Measurements from ENCODE around the gene UBA5. TPM values are rescaled to one million over a fixed set of nuclear protein-coding genes. Genes with fewer than 3 reads are reported as not detected.
A peak's percentile ranks its signal among the peaks of the same experiment; 100 is the strongest.

The UBA5 gene
- total and polyA plus RNA-seq, 4 donors = 15.3 to 51.9 (median 36.0) TPM

DNA sequence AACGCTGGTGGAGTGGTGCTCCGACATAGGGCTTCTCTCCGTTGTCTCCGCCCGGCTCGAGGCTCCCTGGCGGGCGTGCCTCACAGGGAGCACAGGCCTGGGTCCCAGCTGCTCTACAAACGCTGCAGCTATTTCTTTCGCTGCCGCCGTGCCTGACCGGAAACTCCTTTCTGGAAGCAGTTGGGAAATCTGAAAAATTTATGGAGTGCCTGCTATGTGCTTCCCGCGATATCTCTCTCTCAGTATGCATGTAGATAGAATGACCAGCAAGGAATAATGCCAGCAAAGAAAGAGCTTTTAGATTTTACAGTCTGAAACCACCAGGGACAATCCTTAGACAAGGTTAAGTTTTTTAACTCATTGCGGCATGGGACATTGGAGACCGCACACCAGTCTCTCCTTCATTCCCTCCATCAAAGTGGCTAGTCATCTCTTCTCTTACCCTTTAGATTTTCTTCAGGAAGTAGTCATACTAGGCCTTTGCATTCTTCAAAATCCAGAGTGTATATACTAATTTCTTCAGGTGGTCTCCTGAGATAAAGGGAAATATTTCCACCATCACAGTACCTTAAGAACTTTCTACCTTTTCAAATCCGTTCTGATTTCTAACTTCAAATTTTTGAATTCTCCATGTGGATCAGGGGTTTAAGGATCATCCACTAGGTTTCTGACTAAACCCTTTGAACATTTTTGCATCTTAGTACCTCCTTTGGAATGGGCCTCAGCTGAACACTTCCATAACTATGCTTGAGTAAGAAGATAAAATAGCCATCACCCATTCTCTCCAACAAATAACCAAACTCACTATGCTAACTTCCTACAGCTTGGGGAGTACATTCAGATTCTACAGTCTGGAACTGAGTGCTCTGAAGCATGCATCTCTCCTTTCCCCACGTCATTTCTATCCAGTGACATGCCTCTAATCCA, 63.2 kb downstream of the UBA5 start:
- peak overlapping the region; percentile 67 to 79 for H3K27ac ChIP-seq (ENCODE audit: low read depth in 1 of 2, low read length in 2 of 2)
- peaks cover 7 to 24% (median 11%) of the 10 kb centered on the region in 4 donors for H3K4me1 ChIP-seq (ENCODE audit: control insufficient read depth in 4 of 4, insufficient read depth in 4 of 4, low read length in 3 of 4)

GRCh38 chr3:132726341-132726823, 66.3 kb downstream of the UBA5 start:
- Histone ChIP-seq H3K4me1 (ENCODE audit: control insufficient read depth in 4 of 4, insufficient read depth in 4 of 4, low read length in 3 of 4) (peaks cover under 1 to 10% (median 5%) of the 10 kb centered on the region in 4 donors), H3K36me3 (ENCODE audit: control insufficient read depth in 4 of 4, insufficient read depth in 3 of 4, low read depth in 1 of 4, low read length in 3 of 4) (no peaks in the 10 kb centered on the region), H3K4me3 (ENCODE audit: low read depth in 1 of 3, low read length in 3 of 3) (no peak overlapping the region), H3K9me3 (ENCODE audit: control insufficient read depth in 4 of 4, low read length in 3 of 4) (no peaks in the 10 kb centered on the region), H3K9ac (ENCODE audit: low read depth in 1 of 2, low read length in 2 of 2) (no peak overlapping the region), H3K27ac (ENCODE audit: low read depth in 1 of 2, low read length in 2 of 2) (no peak overlapping the region), H3K27me3 (ENCODE audit: control insufficient read depth in 4 of 4, insufficient read depth in 4 of 4, low read length in 3 of 4) (no peaks in the 10 kb centered on the region)
- WGBS = 13% methylated on average over 2 of the region's 2 CpGs
- DNase-seq (ENCODE audit: low spot score) = no peak
- TF ChIP-seq JUND (IDR thresholded peaks at IDR 0.05) (no peak), FOXA1 (IDR thresholded peaks at IDR 0.05) (no peak), RAD21 (IDR thresholded peaks at IDR 0.05) (peak; percentile 81 to 83), EGR1 (IDR thresholded peaks at IDR 0.05; ENCODE audit: low read depth in 2 of 2) (no peak), ATF3 (IDR thresholded peaks at IDR 0.05) (no peak), YY1 (IDR thresholded peaks at IDR 0.05) (no peak), FOXA2 (IDR thresholded peaks at IDR 0.05) (no peak), RXRA (IDR thresholded peaks at IDR 0.05) (no peak), HNF4G (IDR thresholded peaks at IDR 0.05) (no peak), CTCF (IDR thresholded peaks at IDR 0.05; ENCODE audit: low read depth, low read length, missing input control) (peak; percentile 78)

More for the DNA sequence above, 63.2 kb downstream of the UBA5 start:
- peak overlapping the region in 1 of 2 donors; percentile 74 for H3K9ac ChIP-seq (ENCODE audit: low read depth in 1 of 2, low read length in 2 of 2)
- H3K9me3 ChIP-seq (ENCODE audit: control insufficient read depth in 4 of 4, low read length in 3 of 4) = no peaks in the 10 kb centered on the region
- peak overlapping the region; percentile 50 to 81 (median 78) for H3K4me3 ChIP-seq (ENCODE audit: low read depth in 1 of 3, low read length in 3 of 3)
- H3K36me3 ChIP-seq (ENCODE audit: control insufficient read depth in 4 of 4, insufficient read depth in 3 of 4, low read depth in 1 of 4, low read length in 3 of 4) = peaks cover 0 to 1% (median 0%) of the 10 kb centered on the region in 4 donors
- TF ChIP-seq CTCF (IDR thresholded peaks at IDR 0.05; ENCODE audit: low read depth, low read length, missing input control) = no peak
- peak; percentile 60 to 65 for TF ChIP-seq GABPA (IDR thresholded peaks at IDR 0.05 in 1 of 2, conservative IDR thresholded peaks at IDR 0.05 in 1 of 2)
- peak; percentile 40 for TF ChIP-seq SP1 (IDR thresholded peaks at IDR 0.05)
- TF ChIP-seq ATF3 (IDR thresholded peaks at IDR 0.05) = no peak
- no peak for TF ChIP-seq JUND (IDR thresholded peaks at IDR 0.05)
- no peak for TF ChIP-seq RXRA (IDR thresholded peaks at IDR 0.05)
- TF ChIP-seq NR2F2 (IDR thresholded peaks at IDR 0.05) = no peak
- TF ChIP-seq FOXA1 (IDR thresholded peaks at IDR 0.05) = no peak
- peak; percentile 88 for TF ChIP-seq ZBTB33 (IDR thresholded peaks at IDR 0.05)
- DNase-seq (ENCODE audit: low spot score) = no peak
- WGBS = 15% methylated on average over 19 of the region's 19 CpGs
- no peaks in the 10 kb centered on the region for H3K27me3 ChIP-seq (ENCODE audit: control insufficient read depth in 4 of 4, insufficient read depth in 4 of 4, low read length in 3 of 4)

Data from liver (tissue), 9 donors.